ENCODE results near the gene TEX12.
"Not testable (repeated sequence)": the region's sequence is repeated elsewhere in the genome, so short reads cannot be mapped to it uniquely, and the experiment has no call there.

Gene TEX12

DNA sequence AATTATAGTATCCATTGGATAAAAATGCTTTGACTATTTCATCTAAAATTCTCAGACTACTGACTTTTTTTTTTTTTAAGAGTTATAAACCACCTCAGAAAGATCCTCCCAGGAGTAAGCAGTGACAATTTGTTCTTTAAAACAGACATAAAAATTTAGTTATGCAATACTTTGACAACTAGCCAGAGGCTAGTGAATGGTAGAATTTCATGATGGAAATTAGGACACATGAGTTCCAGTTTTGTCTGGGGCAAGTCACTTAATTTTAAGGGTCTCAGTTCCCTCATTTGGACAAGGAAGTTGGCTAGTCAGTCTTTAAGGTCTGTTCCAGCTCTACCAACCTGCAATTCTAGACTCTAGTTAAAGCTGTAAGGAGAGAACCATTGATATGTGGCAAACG lies 6.2 kb upstream of the TEX12 start:
- no peak overlapping the region for H2AFZ ChIP-seq (ENCODE audit: low read length)
- H4K20me1 ChIP-seq (ENCODE audit: insufficient read depth, low read length) = no peaks in the 10 kb centered on the region
- TF ChIP-seq, protein P1, sequence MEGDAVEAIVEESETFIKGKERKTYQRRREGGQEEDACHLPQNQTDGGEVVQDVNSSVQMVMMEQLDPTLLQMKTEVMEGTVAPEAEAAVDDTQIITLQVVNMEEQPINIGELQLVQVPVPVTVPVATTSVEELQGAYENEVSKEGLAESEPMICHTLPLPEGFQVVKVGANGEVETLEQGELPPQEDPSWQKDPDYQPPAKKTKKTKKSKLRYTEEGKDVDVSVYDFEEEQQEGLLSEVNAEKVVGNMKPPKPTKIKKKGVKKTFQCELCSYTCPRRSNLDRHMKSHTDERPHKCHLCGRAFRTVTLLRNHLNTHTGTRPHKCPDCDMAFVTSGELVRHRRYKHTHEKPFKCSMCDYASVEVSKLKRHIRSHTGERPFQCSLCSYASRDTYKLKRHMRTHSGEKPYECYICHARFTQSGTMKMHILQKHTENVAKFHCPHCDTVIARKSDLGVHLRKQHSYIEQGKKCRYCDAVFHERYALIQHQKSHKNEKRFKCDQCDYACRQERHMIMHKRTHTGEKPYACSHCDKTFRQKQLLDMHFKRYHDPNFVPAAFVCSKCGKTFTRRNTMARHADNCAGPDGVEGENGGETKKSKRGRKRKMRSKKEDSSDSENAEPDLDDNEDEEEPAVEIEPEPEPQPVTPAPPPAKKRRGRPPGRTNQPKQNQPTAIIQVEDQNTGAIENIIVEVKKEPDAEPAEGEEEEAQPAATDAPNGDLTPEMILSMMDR (IDR thresholded peaks at IDR 0.05; ENCODE audit: low read length) = no peak
- no peak for TF ChIP-seq EZH2 (IDR thresholded peaks at IDR 0.05; ENCODE audit: borderline replicate concordance, low read length)
- no peaks in the 10 kb centered on the region for H3F3A ChIP-seq (ENCODE audit: insufficient read depth, low read length)
- no peak overlapping the region for H3K4me3 ChIP-seq (ENCODE audit: low read depth, low read length, poor library complexity, severe bottlenecking)
- H3K27ac ChIP-seq (ENCODE audit: low read depth, low read length, poor library complexity, severe bottlenecking) = no peak overlapping the region
- H3K9ac ChIP-seq (ENCODE audit: low read length) = no peak overlapping the region
- no peak overlapping the region for H3K4me2 ChIP-seq (ENCODE audit: low read length)
- H3K4me1 ChIP-seq (ENCODE audit: insufficient read depth, low read length, severe bottlenecking) = peaks cover 4% of the 10 kb centered on the region
- no peaks in the 10 kb centered on the region for H3K79me2 ChIP-seq (ENCODE audit: insufficient read depth, low read length)
- no peaks in the 10 kb centered on the region for H3K27me3 ChIP-seq (ENCODE audit: insufficient read depth, low read length)
- H3K9me3 ChIP-seq (ENCODE audit: low read length) = no peaks in the 10 kb centered on the region
- no peaks in the 10 kb centered on the region for H3K36me3 ChIP-seq (ENCODE audit: insufficient read depth, low read length)
- H3K9me2 ChIP-seq (ENCODE audit: low read depth, low read length) = no peaks in the 10 kb centered on the region

GRCh38 chr11:112162200-112162599 lies 5.0 kb upstream of the TEX12 start:
- H3K9ac ChIP-seq (ENCODE audit: low read length); H3F3A ChIP-seq (ENCODE audit: insufficient read depth, low read length); H3K36me3 ChIP-seq (ENCODE audit: insufficient read depth, low read length); H3K9me2 ChIP-seq (ENCODE audit: low read depth, low read length); H3K4me3 ChIP-seq (ENCODE audit: low read depth, low read length, poor library complexity, severe bottlenecking); H3K9me3 ChIP-seq (ENCODE audit: low read length); H3K4me1 ChIP-seq (ENCODE audit: insufficient read depth, low read length, severe bottlenecking); H3K79me2 ChIP-seq (ENCODE audit: insufficient read depth, low read length); H2AFZ ChIP-seq (ENCODE audit: low read length); H3K27ac ChIP-seq (ENCODE audit: low read depth, low read length, poor library complexity, severe bottlenecking); H4K20me1 ChIP-seq (ENCODE audit: insufficient read depth, low read length); H3K4me2 ChIP-seq (ENCODE audit: low read length); H3K27me3 ChIP-seq (ENCODE audit: insufficient read depth, low read length): not testable (repeated sequence)

- no peak overlapping the region for H2AFZ ChIP-seq (ENCODE audit: low read length)
- H3K4me2 ChIP-seq (ENCODE audit: low read length) = no peak overlapping the region
- H3K27ac ChIP-seq (ENCODE audit: low read depth, low read length, poor library complexity, severe bottlenecking) = no peak overlapping the region
- H3K27me3 ChIP-seq (ENCODE audit: insufficient read depth, low read length) = no peaks in the 10 kb centered on the region
- H3K9me2 ChIP-seq (ENCODE audit: low read depth, low read length) = no peaks in the 10 kb centered on the region
- H3K79me2 ChIP-seq (ENCODE audit: insufficient read depth, low read length) = no peaks in the 10 kb centered on the region
- TF ChIP-seq, protein P1 (IDR thresholded peaks at IDR 0.05; ENCODE audit: low read length) = no peak
- no peak for TF ChIP-seq EZH2 (IDR thresholded peaks at IDR 0.05; ENCODE audit: borderline replicate concordance, low read length)
- peaks cover 4% of the 10 kb centered on the region for H3K4me1 ChIP-seq (ENCODE audit: insufficient read depth, low read length, severe bottlenecking)
- H3K9ac ChIP-seq (ENCODE audit: low read length) = no peak overlapping the region
- no peaks in the 10 kb centered on the region for H3K36me3 ChIP-seq (ENCODE audit: insufficient read depth, low read length)
- no peaks in the 10 kb centered on the region for H3K9me3 ChIP-seq (ENCODE audit: low read length)
- H3K4me3 ChIP-seq (ENCODE audit: low read depth, low read length, poor library complexity, severe bottlenecking) = no peak overlapping the region
- H3F3A ChIP-seq (ENCODE audit: insufficient read depth, low read length) = no peaks in the 10 kb centered on the region
- no peaks in the 10 kb centered on the region for H4K20me1 ChIP-seq (ENCODE audit: insufficient read depth, low read length)
Observed at GRCh38 chr11:112162761-112163546, 4.2 kb upstream of the TEX12 start.

Data from OCI-LY1 (cell line).